NCI-H446 (cell line): ENCODE data around the gene CPED1.
"Not testable (repeated sequence)": the region's sequence is repeated elsewhere in the genome, so short reads cannot be mapped to it uniquely, and the experiment has no call there.

Experiments used
- DNase-seq, 2 experiments: peaks; one replicate each; lab custom pipeline; 2025; lab: John Stamatoyannopoulos, UW

Gene CPED1

GRCh38 chr7:121071132-121071531 is 82.6 kb downstream of the CPED1 start:
- no peak for DNase-seq

- DNase-seq: no peak
These were observed 83.2 kb downstream of the CPED1 start for GRCh38 chr7:121071662-121072061.

- DNase-seq: no peak
These were observed 84.3 kb downstream of the CPED1 start for GRCh38 chr7:121072826-121073225.

GRCh38 chr7:121073463-121074099 is 85.1 kb downstream of the CPED1 start:
- DNase-seq: no peak

DNA sequence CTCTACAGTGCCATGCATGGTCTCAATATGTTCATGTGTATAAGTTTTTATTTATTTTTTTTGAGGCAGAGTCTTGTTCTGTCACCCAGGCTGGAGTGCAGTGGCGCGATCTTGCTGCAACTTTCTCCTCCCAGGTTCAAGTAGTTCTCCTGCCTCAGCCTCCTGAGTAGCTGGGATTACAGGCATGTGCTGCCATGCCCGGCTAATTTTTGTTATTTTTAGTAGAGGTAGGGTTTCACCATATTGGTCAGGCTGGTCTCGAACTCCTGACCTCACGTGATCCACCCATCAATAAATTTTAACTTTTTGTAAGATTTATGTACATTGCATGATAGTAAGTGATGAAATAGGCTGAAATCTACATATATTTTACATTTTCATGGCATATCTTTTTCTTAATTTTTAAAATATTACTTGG is 86.9 kb downstream of the CPED1 start:
- DNase-seq: not testable (repeated sequence)

- peak in 1 of 2 experiments; percentile 6 for DNase-seq
These were observed 87.4 kb downstream of the CPED1 start for GRCh38 chr7:121075952-121076349.

GRCh38 chr7:121076350-121077164 is 88.0 kb downstream of the CPED1 start:
- no peak for DNase-seq

DNA sequence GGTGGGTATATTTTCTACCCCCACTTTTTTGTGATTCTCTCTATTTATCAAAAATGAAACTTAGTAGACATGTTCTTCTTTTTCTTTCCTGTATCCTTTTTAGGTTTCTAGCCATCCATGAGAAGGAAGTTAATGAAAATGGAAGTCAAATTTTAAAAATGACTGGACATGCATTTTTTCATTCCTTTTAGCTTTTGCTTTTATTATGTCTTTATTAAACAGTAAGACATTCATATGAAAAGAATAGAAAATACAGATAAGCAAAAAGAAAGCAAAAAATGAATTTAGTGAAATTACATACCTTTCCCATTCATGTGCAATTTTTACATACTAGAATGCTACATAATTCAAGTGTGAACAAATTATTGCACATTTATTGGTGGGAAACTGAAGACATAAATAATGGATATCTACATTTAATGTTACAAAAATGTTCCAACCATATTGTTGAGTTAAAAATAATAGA is 88.7 kb downstream of the CPED1 start:
- DNase-seq: no peak

DNA sequence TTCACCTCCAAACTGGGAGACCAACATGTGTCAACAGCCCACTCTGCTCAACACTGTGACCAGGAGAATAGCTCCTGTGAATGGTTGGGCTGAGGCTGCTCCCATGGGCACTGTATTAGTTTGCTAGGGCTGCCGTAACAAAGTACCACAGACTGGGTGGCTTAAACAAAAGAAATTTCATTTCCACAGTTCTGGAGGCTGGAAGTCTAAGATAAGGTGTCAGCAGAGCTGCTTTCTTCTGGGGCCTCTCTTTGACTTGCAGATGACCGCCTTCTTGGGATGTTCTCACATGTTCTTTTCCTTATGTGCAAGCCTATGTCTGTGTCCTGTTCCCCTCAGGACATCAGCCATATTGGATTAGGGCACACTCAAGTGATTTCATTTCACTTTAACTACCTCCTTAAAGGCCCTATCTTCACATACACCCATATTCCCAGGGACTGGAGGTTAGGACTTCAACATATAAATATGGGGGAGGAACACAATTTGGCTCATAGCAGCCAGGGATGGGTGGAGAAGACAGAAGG is 90.3 kb downstream of the CPED1 start:
- no peak for DNase-seq

GRCh38 chr7:121079425-121080169 is 91.1 kb downstream of the CPED1 start:
- DNase-seq: no peak

- DNase-seq: no peak
These were observed 91.9 kb downstream of the CPED1 start for GRCh38 chr7:121080257-121080912.

DNA sequence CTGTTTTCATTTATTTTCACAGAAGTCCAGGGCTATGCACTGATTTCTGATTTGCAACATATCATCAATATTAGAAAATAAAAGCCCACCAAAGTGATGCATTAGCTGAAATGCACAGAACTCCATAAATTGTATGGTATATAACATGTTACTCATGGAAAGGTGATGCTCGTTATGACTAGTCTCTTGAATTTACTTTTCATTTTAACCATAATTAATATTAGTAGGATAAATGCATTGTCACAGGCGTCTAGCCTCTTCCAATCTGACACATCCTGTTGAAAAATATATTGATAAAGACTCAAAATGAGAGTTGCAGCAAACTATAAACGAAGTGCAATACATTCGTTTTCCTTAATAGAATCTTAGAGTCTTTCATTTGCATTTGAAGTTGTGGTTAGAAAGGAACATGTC is 92.4 kb downstream of the CPED1 start:
- DNase-seq: no peak

DNA sequence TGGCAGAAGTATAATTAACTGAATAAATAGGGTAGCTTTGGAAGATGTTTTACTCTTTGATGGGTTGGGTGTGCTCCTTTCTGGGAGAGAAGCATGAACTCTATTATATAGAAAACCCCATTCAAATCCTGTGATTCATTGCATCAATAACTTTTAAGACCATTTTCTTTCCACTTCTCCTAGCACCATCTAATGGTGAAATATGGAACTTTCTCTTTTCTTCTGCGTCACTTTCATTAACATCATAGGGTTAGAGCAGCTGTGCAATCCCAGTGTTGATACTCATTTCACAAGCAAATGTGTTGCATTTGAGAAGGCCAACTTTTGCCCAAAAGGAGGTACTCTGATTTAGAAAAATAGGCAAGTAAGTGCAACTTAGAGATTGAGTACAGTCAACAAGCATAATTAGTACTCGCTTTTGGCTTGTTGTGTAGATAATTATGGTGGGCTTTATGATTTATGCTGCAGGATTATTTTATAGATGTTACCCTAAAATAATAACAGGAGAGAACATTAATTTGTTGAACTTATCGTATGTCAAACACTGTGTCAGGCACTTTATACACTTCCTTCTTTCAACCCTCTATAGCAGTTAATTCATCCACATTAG is 92.9 kb downstream of the CPED1 start:
- peak; percentile 14 to 62 for DNase-seq

DNA sequence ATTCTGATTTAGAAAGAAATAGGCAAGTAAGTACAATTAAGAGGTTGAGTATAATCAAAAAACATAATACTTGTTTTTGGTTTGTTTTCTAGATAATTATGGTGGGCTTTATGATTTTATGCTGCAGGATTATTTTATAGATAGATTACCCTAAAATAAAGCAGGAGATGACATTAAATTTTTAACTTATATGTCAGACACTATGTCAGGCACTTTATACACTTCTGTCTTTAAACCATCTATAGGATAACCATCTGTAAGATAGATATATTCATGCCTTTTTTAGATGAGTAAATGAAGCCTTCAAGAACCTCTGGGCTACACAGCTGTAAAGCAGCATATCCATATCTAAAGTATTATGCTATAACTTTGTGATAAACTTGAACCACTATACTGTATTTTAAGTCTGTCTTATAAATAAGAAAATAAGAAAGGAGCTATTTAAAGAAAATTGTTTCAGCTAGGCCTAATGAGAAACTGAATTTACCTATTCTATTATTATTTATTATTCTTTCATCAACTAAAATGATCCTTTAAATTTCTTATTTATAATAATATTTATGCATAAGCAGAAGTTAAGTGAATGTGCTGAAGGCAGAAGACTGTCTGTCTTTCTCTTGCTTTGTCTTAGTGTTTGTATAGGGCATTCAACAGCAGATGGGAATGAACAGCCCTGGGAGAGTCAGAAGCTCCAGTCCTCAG is 94.0 kb downstream of the CPED1 start:
- no peak for DNase-seq

DNA sequence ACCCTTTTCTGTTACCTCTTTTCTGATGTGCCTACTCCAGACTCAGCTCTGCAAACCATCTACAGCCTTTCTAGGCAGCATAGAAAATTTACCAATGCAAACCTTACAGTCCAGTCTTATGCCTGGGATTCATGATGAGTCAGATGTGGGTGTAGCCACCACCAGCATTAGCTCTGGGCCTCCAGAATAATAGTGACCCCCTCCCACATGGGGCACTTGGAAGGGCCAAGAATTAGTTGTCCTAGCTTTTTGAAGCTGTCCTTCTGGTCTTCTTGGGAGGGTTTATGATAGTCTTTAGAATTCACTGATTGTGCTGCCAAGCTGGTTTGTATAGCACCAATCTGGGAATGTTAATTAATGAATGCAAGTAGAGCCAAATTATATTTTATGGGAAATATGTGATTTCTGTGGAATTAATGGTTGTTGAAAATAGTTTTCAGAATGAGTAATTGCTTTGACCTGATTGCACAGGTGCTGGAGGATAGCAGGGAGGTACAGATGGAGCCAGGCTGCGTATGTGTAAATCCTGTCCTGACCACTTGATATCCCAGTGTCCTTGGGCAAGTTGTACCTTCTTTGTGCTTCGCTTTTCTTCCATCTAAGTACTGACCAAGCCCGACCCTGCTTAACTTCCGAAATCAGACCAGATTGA is 94.8 kb downstream of the CPED1 start:
- no peak for DNase-seq

DNA sequence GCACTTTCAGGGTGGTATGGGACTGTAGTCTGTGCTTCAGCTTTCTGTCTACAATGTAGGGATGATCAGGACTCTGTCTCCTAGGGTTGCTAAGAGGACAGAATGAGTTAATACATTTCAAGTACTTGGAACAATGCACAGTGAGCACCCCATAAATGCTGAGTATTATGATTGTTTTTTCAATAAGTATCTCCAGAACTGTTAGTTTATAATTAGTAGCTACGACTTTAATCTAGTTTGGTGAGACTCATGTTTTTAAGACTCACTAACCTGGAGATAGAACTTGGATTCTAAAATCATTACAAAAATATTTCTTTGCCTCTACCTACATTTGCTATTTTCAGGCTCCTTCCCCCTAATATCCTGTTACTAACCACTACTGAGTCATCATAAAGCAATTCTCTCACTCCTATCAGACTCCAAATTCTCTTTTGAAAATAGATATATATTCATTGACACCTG is 95.3 kb downstream of the CPED1 start:
- DNase-seq: no peak

DNA sequence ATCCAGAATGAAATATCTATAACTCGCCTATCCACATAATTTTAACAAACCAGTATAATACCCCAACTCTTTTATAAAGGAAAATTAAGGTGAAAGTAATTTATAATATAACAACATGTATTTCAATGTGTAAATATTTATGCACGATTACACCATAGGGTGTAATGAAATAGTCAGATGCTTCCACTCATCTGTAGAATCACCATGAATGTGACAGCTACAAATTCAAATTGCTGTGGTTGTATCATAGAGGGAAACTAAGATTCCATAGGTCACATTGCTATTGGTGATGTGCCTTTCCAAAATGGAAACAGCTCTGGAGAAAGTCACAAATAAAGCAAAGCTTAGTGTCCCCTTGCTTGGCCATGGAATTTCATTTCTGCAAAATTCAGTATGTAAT is 95.7 kb downstream of the CPED1 start:
- no peak for DNase-seq

DNA sequence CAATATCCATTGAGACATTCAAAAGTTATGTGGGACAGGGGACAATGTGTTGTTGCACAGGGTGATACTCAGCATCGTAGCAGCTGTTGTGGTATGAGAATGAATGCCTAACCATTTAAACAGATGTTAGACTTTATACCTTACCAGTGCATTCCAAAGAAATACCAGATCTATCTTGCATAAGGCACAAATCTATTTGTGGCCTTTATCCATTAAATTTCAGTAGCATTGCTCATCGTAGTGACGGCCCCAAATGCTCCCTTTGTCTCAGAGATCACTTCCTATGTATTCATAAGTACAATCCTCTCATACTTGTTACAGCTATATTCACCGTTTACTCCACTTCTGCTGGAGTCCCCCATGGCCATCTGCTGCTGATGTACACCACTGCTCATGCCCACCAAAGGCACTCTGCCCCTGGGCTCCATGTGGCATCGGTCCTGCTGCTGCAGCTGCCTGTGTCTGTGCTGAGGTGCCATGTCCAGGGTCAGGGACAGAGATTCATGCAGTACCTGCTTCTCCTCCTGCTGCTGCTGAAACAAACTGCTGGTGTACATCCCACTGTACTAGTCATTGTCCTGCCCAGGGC is 96.3 kb downstream of the CPED1 start:
- no peak for DNase-seq

DNA sequence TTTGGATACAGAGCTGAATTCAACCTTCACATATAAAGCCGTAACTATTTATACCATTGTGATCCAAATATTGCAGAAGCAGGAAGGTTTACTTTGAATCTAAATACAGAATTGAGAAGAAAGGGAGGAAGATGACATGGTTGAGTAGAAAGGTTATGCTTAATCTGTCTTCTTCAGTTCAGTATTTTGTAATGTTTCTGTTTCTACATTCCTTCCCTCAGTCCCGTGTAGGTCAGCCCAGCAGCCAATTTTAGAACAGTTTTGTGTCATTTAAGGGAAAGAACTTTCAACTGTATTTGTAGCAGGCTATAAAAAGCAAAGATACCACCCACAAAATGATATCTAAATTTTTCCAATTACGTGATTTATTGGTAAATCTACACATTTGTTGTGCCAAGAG is 97.4 kb downstream of the CPED1 start:
- no peak for DNase-seq

DNA sequence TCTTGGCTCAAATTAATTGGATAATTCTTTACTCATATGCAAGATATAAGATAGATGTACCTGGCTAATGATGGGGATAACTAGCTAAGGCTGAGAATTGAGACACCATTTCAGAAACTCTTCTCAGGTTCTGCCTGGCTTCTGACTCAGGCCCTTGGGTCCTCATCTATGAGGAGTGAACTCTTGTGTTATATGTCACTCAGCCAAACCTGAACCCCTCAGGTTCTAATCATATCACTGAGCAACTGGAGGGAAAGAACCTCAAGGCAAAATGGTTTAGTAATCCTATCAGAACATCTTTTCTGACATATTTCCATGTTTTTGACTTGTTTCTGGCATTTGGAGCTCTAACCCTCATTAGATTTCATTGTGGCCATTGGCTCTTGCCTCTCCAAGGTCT is 100.4 kb downstream of the CPED1 start:
- no peak for DNase-seq
